Sigmoid colon (tissue), 7 donors: ENCODE results near the gene A3GALT2. TPM values are rescaled to one million over a fixed set of nuclear protein-coding genes. Genes with fewer than 3 reads are reported as not detected.

Experiments used
- DNase-seq: peaks from one replicate; pipeline ENCODE4 v3.0.0-alpha.2; 2019
- H3K27ac ChIP-seq, 4 donors: fragments of 200-600 bp; sonication (generic); one replicate each; pipeline ENCODE4 v1.5.1; 2016 to 2019; ENCODE audit warnings: mild to moderate bottlenecking in 1 of 4
- H3K27me3 ChIP-seq, 3 donors: fragments of 200-600 bp; sonication (generic); one replicate each; pipeline ENCODE4 v1.5.1; 2019; ENCODE audit warnings: mild to moderate bottlenecking in 1 of 3
- H3K36me3 ChIP-seq, 4 donors: fragments of 200-600 bp; sonication (generic); one replicate each; pipeline ENCODE4 v1.5.1; 2016 to 2019
- H3K4me1 ChIP-seq, 4 donors: fragments of 200-600 bp; sonication (generic); one replicate each; pipeline ENCODE4 v1.5.1; 2017 to 2019
- H3K4me3 ChIP-seq, 4 donors: fragments of 200-600 bp; sonication (generic); one replicate each; pipeline ENCODE4 v1.5.1; 2017 to 2019; ENCODE audit warnings: mild to moderate bottlenecking in 2 of 4, moderate library complexity in 1 of 4
- H3K9me3 ChIP-seq, 4 donors: fragments of 200-600 bp in 3 of 4; sonication (generic) in 3 of 4; one replicate each; pipeline versions ENCODE4 v1.5.1 to v1.6.1; 2013 to 2019
- CTCF ChIP-seq, 4 experiments: fragments of 450-650 bp in 3 of 4; fragments of 200-600 bp in 1 of 4; IDR thresholded peaks; one replicate each; pipeline ENCODE4 v1.5.1; 2016 to 2019; ENCODE audit warnings: antibody characterized with exemption in 4 of 4, mild to moderate bottlenecking in 3 of 4, moderate library complexity in 2 of 4
- EP300 ChIP-seq, 4 donors: sonication (generic); formaldehyde crosslinking; IDR thresholded peaks; one replicate each; pipeline ENCODE4 v1.6.1; 2017; ENCODE audit warnings: antibody characterized with exemption in 4 of 4
- POLR2A ChIP-seq, 2 donors: fragments of 450-650 bp; IDR thresholded peaks; one replicate each; pipeline ENCODE4 v1.6.1; 2016; ENCODE audit warnings: antibody characterized with exemption in 2 of 2, mild to moderate bottlenecking in 2 of 2, moderate library complexity in 2 of 2
- POLR2AphosphoS5 ChIP-seq, 4 donors: sonication (generic); formaldehyde crosslinking; IDR thresholded peaks; one replicate each; pipeline ENCODE4 v1.6.1; 2017; ENCODE audit warnings: antibody characterized with exemption in 4 of 4
- WGBS, 2 donors: extraction: QIAGEN DNeasy Blood & Tissue Kit; methylation state at CpG; one replicate each; pipeline ENCODE4 v1.1.7; 2013; 5-methylcytosine and 5-hydroxymethylcytosine counted together
- intact Hi-C: fragments of 100-400 bp; cut with DNase I; formaldehyde crosslinking; loops from one replicate; pipeline ENCODE4 v1.15.1; 2023
- polyA plus RNA-seq, 3 donors: library from polyadenylated mRNA; stranded (reverse); fragments of 200-250 nt; gene quantifications; one replicate each; pipeline ENCODE4 v1.2.3, GENCODE V29; 2013
- total RNA-seq, 4 donors: library from RNA; depleted of rRNA; stranded (reverse); fragments of >200 nt; gene quantifications; one replicate each; pipeline ENCODE4 v1.1.0, GENCODE V29; 2016
- donor health status: healthy with polysubstance abuse.
- donor health status: Bipolar disorder and iron deficiency.
- donor health status: healthy.

Gene A3GALT2
- total and polyA plus RNA-seq, 7 donors, result not detected

DNA sequence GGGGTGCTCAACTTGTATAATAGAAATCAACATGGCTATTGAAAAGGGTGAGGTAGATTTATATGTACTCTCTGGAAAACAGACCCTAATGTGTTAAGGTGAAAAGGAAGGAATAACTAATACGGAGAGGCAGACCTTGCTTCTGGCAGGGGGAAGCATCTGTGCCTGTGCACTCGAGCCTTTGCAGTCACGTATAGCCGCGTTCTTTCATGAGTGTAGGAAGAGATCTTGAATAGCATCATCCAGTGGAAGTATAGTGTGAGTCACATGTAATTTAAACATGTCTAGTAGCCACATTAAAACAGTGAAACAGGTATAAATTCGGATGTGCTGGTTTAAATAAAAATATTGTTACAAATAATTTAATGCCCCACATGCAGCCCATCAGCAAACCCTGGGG lies 3.0 kb downstream of the A3GALT2 start:
- no peaks in the 10 kb centered on the region for H3K9me3 ChIP-seq
- H3K27me3 ChIP-seq, result no peaks in the 10 kb centered on the region
- intact Hi-C loops, result no loop called here
- 57 to 75% methylated on average over 6 of the region's 6 CpGs for WGBS, 2 donors
- H3K4me3 ChIP-seq, result no peak overlapping the region
- no peak for DNase-seq
- peaks cover 2 to 9% (median 6%) of the 10 kb centered on the region in 4 donors for H3K36me3 ChIP-seq
- TF ChIP-seq POLR2A (IDR thresholded peaks at IDR 0.05) (no peak), EP300 (IDR thresholded peaks at IDR 0.05) (no peak), POLR2AphosphoS5 (IDR thresholded peaks at IDR 0.05) (no peak), CTCF (IDR thresholded peaks at IDR 0.05) (no peak)
- H3K4me1 ChIP-seq, result no peaks in the 10 kb centered on the region
- H3K27ac ChIP-seq, result no peak overlapping the region

- H3K27ac ChIP-seq, result no peak overlapping the region
- intact Hi-C loops, result no loop called here
- no peaks in the 10 kb centered on the region for H3K4me1 ChIP-seq
- no peak for TF ChIP-seq EP300 (IDR thresholded peaks at IDR 0.05)
- TF ChIP-seq POLR2AphosphoS5 (IDR thresholded peaks at IDR 0.05), result no peak
- H3K27me3 ChIP-seq, result no peaks in the 10 kb centered on the region
- 42 to 65% methylated on average over 1 of the region's 1 CpG for whole genome bisulfite sequencing, 2 donors
- DNase-seq, result no peak
- H3K9me3 ChIP-seq, result no peaks in the 10 kb centered on the region
- no peak overlapping the region for H3K4me3 ChIP-seq
- peaks cover 0 to 3% (median under 1%) of the 10 kb centered on the region in 4 donors for H3K36me3 ChIP-seq
Observed at GRCh38 chr1:33317354-33317753, 3.5 kb downstream of the A3GALT2 start.

DNA sequence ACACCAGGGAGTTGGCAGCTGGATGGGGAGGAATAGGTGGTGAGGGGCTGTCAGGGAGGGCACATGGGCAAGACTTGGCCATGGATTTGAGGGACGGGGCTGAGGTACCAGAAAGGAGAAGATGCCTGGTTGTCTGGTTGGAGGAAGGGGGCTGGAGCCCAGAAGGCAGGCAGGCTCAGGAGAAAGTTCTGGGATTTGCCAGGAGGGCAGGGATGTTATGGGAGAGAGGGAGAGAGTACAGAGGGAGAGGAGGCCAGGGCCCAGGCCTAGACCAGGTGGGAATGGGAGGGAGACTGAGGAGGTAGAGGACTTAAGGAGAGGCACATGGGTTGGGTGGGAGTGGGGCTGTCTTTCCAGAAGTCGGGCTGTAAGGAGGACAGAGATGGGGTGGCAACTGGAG lies 4.3 kb downstream of the A3GALT2 start:
- no peak overlapping the region for H3K27ac ChIP-seq
- TF ChIP-seq EP300 (IDR thresholded peaks at IDR 0.05), result no peak
- no peak for TF ChIP-seq POLR2A (IDR thresholded peaks at IDR 0.05)
- no peak for TF ChIP-seq CTCF (IDR thresholded peaks at IDR 0.05)
- no peak for TF ChIP-seq POLR2AphosphoS5 (IDR thresholded peaks at IDR 0.05)
- whole genome bisulfite sequencing, 2 donors, result 74 to 81% methylated on average over 2 of the region's 2 CpGs
- H3K36me3 ChIP-seq, result no peaks in the 10 kb centered on the region
- no peaks in the 10 kb centered on the region for H3K27me3 ChIP-seq
- intact Hi-C loops, result no loop called here
- no peak for DNase-seq
- no peak overlapping the region for H3K4me3 ChIP-seq
- H3K9me3 ChIP-seq, result no peaks in the 10 kb centered on the region
- H3K4me1 ChIP-seq, result no peaks in the 10 kb centered on the region

- intact Hi-C loops, result no loop called here
- Histone ChIP-seq H3K27me3 (no peaks in the 10 kb centered on the region), H3K4me3 (no peak overlapping the region), H3K9me3 (no peaks in the 10 kb centered on the region), H3K27ac (no peak overlapping the region), H3K4me1 (no peaks in the 10 kb centered on the region), H3K36me3 (no peaks in the 10 kb centered on the region)
- TF ChIP-seq EP300 (IDR thresholded peaks at IDR 0.05) (no peak), CTCF (IDR thresholded peaks at IDR 0.05) (no peak), POLR2AphosphoS5 (IDR thresholded peaks at IDR 0.05) (no peak), POLR2A (IDR thresholded peaks at IDR 0.05) (no peak)
- WGBS, 2 donors, result 75 to 85% methylated on average over 9 of the region's 9 CpGs
- DNase-seq, result no peak
Observed at GRCh38 chr1:33314416-33314815, 6.5 kb downstream of the A3GALT2 start.

GRCh38 chr1:33312413-33312749 lies 8.5 kb downstream of the A3GALT2 start:
- H3K27ac ChIP-seq, result no peak overlapping the region
- TF ChIP-seq POLR2AphosphoS5 (IDR thresholded peaks at IDR 0.05) (no peak), EP300 (IDR thresholded peaks at IDR 0.05) (no peak), POLR2A (IDR thresholded peaks at IDR 0.05) (no peak), CTCF (IDR thresholded peaks at IDR 0.05) (no peak)
- WGBS, 2 donors, result 68 to 91% methylated on average over 5 of the region's 5 CpGs
- H3K27me3 ChIP-seq, result no peaks in the 10 kb centered on the region
- no peak overlapping the region for H3K4me3 ChIP-seq
- no peaks in the 10 kb centered on the region for H3K9me3 ChIP-seq
- intact Hi-C loops, result no loop called here
- no peaks in the 10 kb centered on the region for H3K36me3 ChIP-seq
- no peak for DNase-seq
- no peaks in the 10 kb centered on the region for H3K4me1 ChIP-seq
